CD4-positive, alpha-beta T cell treated with Interleukin-6 at 100 ng/mL for 8 hours (primary cell): ENCODE data around the gene FYCO1.
"Not testable (repeated sequence)": the region's sequence is repeated elsewhere in the genome, so short reads cannot be mapped to it uniquely, and the experiment has no call there.

Experiments
- DNase-seq: peaks from one replicate; pipeline ENCODE4 v3.0.0-alpha.2; 2020; ENCODE audit warnings: mixed read lengths, low spot score

The FYCO1 gene

DNA sequence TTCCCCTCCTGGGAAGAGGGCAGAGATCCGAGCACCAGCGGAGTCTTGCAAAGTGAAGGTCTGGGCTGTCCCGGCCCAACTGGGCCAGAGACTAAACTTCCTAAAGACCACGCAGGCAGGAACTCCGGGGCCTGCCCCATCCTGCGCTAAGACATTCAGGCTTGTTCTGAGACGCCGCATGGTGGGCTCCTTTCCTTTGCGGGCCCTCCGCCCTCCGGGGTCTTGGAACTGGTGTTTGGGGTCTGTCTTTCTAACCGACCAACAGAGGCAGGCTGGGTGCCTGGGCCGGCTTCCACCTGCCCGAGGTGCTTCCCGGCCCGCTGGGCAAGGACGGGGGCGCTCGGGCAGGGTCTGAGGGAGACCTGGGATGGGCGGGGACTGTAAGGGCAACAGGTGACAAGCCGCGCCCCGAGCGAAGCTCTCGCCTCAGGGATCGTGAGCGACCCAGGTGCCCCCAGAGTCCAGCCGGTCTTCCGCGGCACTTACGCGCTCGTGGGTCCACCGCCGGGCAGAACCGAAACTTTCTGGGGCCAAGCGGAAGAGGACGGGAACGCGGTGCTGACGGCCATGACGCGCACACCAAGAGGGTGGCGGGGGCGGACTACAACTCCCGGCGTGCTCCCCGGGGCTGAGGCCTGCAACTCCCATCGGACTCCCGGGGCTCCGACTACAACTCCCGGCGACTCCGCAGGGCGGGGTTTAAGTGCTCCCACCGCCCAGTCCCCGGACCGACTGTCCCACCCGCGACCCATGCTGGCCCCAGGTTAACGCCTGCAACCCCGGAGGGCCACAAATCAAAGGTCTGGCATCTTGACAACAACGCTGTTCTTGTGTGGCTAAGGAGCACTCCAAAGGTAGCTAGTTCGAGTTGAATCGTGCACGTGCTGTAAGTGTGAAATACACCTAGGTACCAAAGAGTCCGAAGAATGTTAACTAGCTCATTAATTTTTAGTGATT is at the start of gene FYCO1:
Gene FYCO1 (minus strand): TSS at position 589 of the 957 bp plus-strand sequence. CDS start 10,914 bp downstream, outside the sequence.
- DNase-seq: peak; percentile 88

GRCh38 chr3:46038916-46039315 is 43.3 kb upstream of the FYCO1 start:
- no peak for DNase-seq

DNA sequence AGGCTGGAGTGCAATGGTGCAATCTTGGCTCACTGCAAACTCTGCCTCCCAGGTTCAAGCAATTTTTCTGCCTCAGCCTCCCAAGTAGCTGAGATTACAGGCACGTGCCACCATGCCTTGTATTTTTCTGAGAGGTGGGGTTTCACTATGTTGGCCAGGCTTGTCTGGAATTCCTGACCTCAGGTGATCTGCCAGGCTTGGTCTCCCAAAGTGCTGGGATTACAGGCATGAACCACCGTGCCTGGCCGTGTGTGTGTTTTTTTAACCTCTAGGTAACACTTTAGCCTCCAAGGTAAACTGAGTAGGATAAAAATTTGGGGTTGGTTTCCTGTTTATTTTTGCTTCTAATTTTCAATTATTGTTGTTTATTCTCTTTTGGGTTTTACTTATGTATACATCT is 42.4 kb upstream of the FYCO1 start:
- not testable (repeated sequence) for DNase-seq

DNA sequence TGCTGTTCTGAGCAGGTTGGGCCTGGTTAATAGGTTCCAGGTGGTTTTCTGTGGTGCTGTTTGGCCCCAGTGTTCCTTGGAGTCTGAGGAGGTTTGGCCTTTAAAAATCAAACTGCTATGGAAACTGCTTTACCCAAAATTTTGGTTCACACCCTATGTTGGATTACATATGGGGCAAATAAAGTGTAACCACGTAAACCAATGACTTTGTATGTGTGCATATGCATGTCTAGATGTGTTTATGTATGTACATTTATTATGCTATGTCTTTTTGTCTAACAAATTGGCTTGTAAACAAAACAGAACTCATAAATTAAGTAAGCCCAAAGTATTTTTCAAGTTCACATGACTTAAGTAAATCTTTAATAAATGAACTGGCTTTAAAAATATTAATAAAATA is 40.6 kb upstream of the FYCO1 start:
- no peak for DNase-seq

- DNase-seq: no peak
Observed at GRCh38 chr3:46031747-46032146, 36.1 kb upstream of the FYCO1 start.

GRCh38 chr3:46031269-46031668 is 35.6 kb upstream of the FYCO1 start:
- no peak for DNase-seq

GRCh38 chr3:46030626-46031025 is 35.0 kb upstream of the FYCO1 start:
- no peak for DNase-seq

GRCh38 chr3:46029953-46030543 is 34.4 kb upstream of the FYCO1 start:
- DNase-seq: no peak

DNA sequence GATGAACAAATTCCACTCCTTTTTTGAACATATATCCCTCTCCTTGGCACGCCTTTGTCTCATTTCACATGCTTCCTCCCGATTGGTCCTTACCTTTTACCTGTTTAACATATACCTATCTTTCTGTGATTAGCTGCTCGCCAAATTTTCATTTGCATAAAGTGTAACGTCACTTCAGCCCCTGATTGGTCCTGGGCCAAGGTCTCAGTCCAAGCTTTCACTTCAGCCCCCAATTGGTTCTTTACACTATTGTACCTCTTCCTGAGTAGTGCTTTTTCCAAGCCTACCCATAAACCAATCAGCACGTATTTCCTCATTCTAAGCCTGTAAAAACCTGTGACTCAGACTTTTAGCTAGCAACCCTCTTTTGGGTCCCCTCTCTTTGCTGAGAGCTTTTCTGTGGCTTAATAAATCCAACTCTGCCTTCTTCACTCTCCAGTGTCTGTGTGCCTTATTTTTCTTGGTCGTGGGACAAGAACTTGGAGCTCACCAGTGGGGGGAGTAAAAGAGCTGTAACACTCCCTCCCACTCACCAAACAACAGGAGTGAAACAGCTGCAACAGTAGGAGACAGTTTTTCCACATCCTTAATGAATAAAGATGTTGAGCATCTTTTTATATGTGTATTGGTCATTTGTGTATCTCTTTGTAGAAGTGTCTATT is 32.2 kb upstream of the FYCO1 start:
- DNase-seq: no peak

GRCh38 chr3:46027021-46027705 is 31.5 kb upstream of the FYCO1 start, which contains the start of gene XCR1:
XCR1 (minus strand) TSS chr3:46027483; CDS start chr3:46021947, 5,536 bp downstream.
- DNase-seq: no peak

- no peak for DNase-seq
Observed at GRCh38 chr3:46025139-46025538, 29.5 kb upstream of the FYCO1 start.

- DNase-seq: no peak
Observed at GRCh38 chr3:46024131-46024530, 28.5 kb upstream of the FYCO1 start.

- no peak for DNase-seq
Observed at GRCh38 chr3:46022909-46023785, 27.5 kb upstream of the FYCO1 start.

DNA sequence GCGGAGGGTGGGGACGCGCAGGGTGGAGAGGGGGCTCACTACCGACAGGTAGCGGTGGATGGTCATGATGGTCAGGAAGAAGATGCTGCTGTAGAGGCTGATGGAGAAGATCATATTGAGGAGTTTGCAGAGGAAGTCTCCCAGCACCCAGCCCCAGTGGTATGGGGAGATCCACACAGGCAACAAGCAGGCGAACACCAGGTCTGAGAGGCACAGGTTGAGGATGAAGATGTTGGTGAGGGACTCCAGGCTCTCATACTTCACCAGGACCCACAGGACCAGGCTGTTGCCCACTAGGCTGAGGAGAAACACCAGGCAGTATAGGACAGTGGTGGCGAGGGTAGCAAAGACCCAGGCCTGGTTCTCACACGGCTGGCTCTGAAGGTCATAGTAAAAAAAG is 25.9 kb upstream of the FYCO1 start:
- DNase-seq: no peak

GRCh38 chr3:46020766-46021510 is 25.3 kb upstream of the FYCO1 start:
- no peak for DNase-seq

DNA sequence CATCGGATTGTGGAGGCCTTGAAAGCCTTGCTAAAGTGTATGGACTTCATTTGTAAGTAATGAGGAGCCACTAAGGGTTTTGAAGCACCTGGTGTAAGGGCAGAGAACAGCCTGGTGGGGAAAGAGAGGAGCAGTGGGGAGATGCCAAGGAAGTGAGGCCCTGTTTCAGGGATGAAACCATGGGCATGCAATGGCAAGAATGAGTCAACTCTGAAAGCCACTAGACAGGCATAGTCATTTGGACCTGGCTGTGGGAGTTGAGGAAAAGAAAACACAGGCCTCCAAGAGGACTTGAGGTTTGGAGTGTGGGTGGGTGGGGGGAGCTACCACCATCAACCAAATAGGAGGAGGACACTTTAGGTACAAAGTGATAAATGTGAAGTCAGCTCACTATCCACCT is 24.1 kb upstream of the FYCO1 start:
- DNase-seq: no peak

DNA sequence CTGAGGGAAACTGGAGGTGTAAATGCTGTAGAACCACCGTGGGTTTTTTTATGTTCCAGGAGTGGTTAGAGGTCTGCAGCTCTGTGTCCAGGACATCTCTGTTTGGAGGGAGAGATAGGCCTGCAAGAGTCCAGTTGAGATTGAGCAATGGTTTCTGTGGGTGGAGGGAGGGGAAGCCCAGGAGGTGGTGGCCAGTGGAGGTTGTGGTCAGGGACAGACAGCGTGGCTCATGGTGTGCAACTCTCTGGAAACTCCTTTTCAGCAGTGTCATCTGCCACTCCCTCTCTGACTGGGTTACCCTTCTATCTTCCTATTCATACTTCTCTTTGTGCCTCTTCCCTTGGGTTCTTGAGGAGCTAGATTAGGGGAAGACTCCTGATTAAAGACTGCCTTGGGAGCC is 22.1 kb upstream of the FYCO1 start:
- no peak for DNase-seq

- DNase-seq: no peak
Observed at GRCh38 chr3:46013316-46014094, 17.9 kb upstream of the FYCO1 start.

DNA sequence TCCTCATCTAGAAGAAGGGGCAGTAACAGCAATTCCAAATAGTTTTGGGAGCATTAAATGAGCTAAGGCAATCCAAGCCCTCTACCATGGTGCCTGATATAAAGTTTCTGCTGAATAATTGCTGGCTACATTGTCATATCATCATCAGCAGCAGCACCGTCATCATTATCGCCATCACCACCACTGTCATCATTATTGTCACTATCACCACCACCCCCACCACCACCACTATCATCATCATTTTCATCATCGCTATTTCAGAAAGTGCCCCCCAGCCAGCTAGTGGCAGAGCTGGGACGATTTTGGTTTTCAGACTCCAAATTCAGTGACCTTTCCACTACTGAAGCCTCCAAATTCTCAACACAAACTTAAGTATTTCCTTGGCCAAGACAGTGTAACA is 16.6 kb upstream of the FYCO1 start:
- DNase-seq: no peak
